ENCODE results near the gene M6PR.

M6PR gene

DNA sequence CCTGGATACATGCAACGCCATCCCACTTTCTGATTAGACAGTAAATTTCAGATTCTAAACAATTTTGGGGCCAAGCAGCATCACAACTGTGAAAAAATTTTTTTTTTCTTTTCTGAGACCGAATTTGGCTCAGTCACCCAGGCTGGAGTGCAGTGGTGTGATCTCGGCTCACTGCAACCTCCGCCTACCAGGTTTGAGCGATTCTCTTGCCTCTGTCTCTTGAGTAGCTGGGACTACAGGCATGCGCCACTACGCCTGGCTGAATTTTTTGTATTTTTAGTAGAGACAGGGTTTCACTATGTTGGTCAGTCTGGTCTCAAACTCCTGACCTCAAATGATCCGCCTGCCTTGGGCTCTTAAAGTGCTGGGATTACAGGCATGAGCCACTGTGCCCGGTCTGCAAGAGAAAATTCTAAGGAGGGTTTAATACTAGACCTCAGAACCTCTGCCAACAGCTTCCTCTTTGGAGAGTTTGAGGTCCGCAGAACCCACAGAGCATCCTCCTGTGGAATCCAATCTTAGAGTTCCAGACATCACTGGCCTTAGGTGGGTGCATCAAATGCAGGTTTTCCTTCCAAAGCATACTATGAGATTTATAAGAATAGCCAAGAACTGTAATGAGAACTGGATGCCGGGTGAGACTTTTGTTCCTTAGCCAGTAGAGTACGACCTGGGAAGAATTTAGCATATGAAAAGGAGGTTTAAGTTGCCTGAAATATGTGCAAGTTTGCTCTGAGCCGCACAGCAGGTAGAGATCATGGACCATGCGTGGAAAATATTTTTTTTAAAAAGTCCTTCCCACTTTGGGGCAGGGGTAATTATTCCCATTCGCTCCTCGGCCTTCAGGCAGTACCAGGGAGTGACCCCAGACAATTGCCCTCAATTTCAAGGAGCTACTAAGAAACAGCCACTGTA, 42.9 kb downstream of the M6PR start:
- TF ChIP-seq, protein P1, sequence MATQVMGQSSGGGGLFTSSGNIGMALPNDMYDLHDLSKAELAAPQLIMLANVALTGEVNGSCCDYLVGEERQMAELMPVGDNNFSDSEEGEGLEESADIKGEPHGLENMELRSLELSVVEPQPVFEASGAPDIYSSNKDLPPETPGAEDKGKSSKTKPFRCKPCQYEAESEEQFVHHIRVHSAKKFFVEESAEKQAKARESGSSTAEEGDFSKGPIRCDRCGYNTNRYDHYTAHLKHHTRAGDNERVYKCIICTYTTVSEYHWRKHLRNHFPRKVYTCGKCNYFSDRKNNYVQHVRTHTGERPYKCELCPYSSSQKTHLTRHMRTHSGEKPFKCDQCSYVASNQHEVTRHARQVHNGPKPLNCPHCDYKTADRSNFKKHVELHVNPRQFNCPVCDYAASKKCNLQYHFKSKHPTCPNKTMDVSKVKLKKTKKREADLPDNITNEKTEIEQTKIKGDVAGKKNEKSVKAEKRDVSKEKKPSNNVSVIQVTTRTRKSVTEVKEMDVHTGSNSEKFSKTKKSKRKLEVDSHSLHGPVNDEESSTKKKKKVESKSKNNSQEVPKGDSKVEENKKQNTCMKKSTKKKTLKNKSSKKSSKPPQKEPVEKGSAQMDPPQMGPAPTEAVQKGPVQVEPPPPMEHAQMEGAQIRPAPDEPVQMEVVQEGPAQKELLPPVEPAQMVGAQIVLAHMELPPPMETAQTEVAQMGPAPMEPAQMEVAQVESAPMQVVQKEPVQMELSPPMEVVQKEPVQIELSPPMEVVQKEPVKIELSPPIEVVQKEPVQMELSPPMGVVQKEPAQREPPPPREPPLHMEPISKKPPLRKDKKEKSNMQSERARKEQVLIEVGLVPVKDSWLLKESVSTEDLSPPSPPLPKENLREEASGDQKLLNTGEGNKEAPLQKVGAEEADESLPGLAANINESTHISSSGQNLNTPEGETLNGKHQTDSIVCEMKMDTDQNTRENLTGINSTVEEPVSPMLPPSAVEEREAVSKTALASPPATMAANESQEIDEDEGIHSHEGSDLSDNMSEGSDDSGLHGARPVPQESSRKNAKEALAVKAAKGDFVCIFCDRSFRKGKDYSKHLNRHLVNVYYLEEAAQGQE (IDR thresholded peaks at IDR 0.05; ENCODE audit: low read depth): no peak
- no peak for TF ChIP-seq TCF12 (IDR thresholded peaks at IDR 0.05; ENCODE audit: low read depth)
- TF ChIP-seq USF1 (IDR thresholded peaks at IDR 0.05): no peak
- TF ChIP-seq MAX (IDR thresholded peaks at IDR 0.05): no peak
- TF ChIP-seq EGR1 (IDR thresholded peaks at IDR 0.05): no peak
- TF ChIP-seq ZBTB7A (IDR thresholded peaks at IDR 0.05; ENCODE audit: low read depth): no peak
- no peak for TF ChIP-seq CEBPB (IDR thresholded peaks at IDR 0.05)
- TF ChIP-seq CREB1 (IDR thresholded peaks at IDR 0.05; ENCODE audit: low read depth): no peak
- TF ChIP-seq NFIC (IDR thresholded peaks at IDR 0.05): no peak
- TF ChIP-seq EP300 (IDR thresholded peaks at IDR 0.05; ENCODE audit: borderline replicate concordance): no peak

DNA sequence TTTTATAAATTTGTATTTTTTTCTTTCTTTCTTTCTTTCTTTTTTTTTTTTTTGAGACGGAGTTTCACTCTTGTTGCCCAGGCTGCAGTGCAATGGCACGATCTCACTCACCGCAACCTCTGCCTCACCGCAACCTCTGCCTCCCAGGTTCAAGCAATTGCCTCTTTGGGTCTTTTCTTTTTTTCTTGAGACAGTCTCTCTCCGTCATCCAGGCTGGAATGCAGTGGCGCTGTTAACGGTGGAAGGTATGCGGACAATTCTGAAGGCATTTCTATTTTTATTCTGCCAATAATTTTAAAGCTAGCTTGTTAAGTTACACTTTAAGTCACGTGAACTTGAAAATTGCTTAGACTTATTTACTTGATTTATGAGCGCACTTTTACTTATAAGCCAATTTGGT, 43.9 kb downstream of the M6PR start:
- no peak for TF ChIP-seq TAF1 (IDR thresholded peaks at IDR 0.05; ENCODE audit: low read depth)
- TF ChIP-seq, protein P1 (IDR thresholded peaks at IDR 0.05; ENCODE audit: low read depth): no peak
- TF ChIP-seq FOXM1 (IDR thresholded peaks at IDR 0.05; ENCODE audit: borderline replicate concordance, low read depth): no peak
- no peak for TF ChIP-seq TCF12 (IDR thresholded peaks at IDR 0.05; ENCODE audit: low read depth)
- no peak for TF ChIP-seq CREB1 (IDR thresholded peaks at IDR 0.05; ENCODE audit: low read depth)
- TF ChIP-seq TEAD4 (IDR thresholded peaks at IDR 0.05): no peak
- TF ChIP-seq ZBTB7A (IDR thresholded peaks at IDR 0.05; ENCODE audit: low read depth): no peak
- no peak for TF ChIP-seq YY1 (IDR thresholded peaks at IDR 0.05; ENCODE audit: low read depth)
- TF ChIP-seq CEBPB (IDR thresholded peaks at IDR 0.05): no peak
- TF ChIP-seq NFIC (IDR thresholded peaks at IDR 0.05): no peak
- TF ChIP-seq MAX (IDR thresholded peaks at IDR 0.05): no peak
- no peak for TF ChIP-seq RAD21 (IDR thresholded peaks at IDR 0.05; ENCODE audit: low read depth)
- no peak for TF ChIP-seq EGR1 (IDR thresholded peaks at IDR 0.05)
- TF ChIP-seq USF1 (IDR thresholded peaks at IDR 0.05): no peak
- TF ChIP-seq EP300 (IDR thresholded peaks at IDR 0.05; ENCODE audit: borderline replicate concordance): no peak

DNA sequence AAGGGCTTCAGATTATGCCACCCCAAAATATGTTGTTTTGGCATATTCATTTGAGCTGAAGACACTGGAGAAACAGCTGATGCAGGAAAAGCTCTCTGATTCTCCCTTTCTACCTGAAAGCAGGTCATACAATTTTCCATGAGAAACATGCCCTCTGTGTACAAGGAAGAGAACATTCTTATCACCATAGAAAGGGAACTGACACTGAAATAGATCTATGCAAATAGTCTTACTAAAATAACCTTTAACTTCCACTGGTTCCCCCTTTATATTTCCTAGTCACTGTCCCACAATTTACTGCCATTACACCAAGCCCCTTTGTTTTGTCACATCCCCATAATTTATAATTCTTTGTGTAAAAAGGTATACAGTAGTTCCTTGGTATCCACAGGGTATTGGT, 44.8 kb downstream of the M6PR start:
- TF ChIP-seq CREB1 (IDR thresholded peaks at IDR 0.05; ENCODE audit: low read depth): no peak
- TF ChIP-seq USF1 (IDR thresholded peaks at IDR 0.05): no peak
- no peak for TF ChIP-seq RAD21 (IDR thresholded peaks at IDR 0.05; ENCODE audit: low read depth)
- no peak for TF ChIP-seq ZBTB7A (IDR thresholded peaks at IDR 0.05; ENCODE audit: low read depth)
- no peak for TF ChIP-seq TAF1 (IDR thresholded peaks at IDR 0.05; ENCODE audit: low read depth)

- TF ChIP-seq CREB1 (IDR thresholded peaks at IDR 0.05; ENCODE audit: low read depth) (no peak), EGR1 (IDR thresholded peaks at IDR 0.05) (no peak), MAX (IDR thresholded peaks at IDR 0.05) (no peak), FOXM1 (IDR thresholded peaks at IDR 0.05; ENCODE audit: borderline replicate concordance, low read depth) (no peak), TCF12 (IDR thresholded peaks at IDR 0.05; ENCODE audit: low read depth) (no peak), ZBTB7A (IDR thresholded peaks at IDR 0.05; ENCODE audit: low read depth) (no peak), USF1 (IDR thresholded peaks at IDR 0.05) (no peak)
Measured at GRCh38 chr12:8903646-8904045, 45.8 kb downstream of the M6PR start.

DNA sequence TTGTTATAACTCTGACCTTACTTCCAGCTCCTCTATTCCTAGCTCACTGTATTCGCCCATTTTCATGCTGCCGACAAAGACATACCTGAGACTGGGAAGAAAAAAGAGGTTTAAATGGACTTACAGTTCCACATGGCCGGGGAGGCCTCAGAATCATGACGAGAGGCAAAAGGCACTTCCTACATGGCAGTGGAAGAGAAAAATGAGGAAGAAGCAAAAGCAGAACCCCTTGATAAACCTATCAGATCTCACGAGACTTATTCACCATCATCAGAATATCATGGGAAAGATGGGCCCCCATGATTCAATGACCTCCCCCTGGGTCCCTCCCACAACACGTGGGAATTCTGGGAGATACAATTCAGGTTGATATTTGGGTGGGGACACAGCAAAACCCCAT, 49.6 kb downstream of the M6PR start:
- TF ChIP-seq NFIC (IDR thresholded peaks at IDR 0.05) (no peak), EGR1 (IDR thresholded peaks at IDR 0.05) (no peak), TEAD4 (IDR thresholded peaks at IDR 0.05) (no peak), CREB1 (IDR thresholded peaks at IDR 0.05; ENCODE audit: low read depth) (no peak), USF1 (IDR thresholded peaks at IDR 0.05) (no peak), ZBTB7A (IDR thresholded peaks at IDR 0.05; ENCODE audit: low read depth) (no peak), TCF12 (IDR thresholded peaks at IDR 0.05; ENCODE audit: low read depth) (no peak), YY1 (IDR thresholded peaks at IDR 0.05; ENCODE audit: low read depth) (no peak), TAF1 (IDR thresholded peaks at IDR 0.05; ENCODE audit: low read depth) (no peak), CEBPB (IDR thresholded peaks at IDR 0.05) (no peak), MAX (IDR thresholded peaks at IDR 0.05) (no peak)
- TF ChIP-seq, protein P1 (IDR thresholded peaks at IDR 0.05; ENCODE audit: low read depth): no peak
